HG03064 (cell line): ENCODE data around the gene GLCCI1.

Experiments used
- ATAC-seq: cut with Tn5 transposase; IDR thresholded peaks from one replicate; pipeline ENCODE4 v1.9.1; 2021; ENCODE audit warnings: low read depth; ENCODE audit not compliant: unreplicated experiment

GLCCI1 gene

DNA sequence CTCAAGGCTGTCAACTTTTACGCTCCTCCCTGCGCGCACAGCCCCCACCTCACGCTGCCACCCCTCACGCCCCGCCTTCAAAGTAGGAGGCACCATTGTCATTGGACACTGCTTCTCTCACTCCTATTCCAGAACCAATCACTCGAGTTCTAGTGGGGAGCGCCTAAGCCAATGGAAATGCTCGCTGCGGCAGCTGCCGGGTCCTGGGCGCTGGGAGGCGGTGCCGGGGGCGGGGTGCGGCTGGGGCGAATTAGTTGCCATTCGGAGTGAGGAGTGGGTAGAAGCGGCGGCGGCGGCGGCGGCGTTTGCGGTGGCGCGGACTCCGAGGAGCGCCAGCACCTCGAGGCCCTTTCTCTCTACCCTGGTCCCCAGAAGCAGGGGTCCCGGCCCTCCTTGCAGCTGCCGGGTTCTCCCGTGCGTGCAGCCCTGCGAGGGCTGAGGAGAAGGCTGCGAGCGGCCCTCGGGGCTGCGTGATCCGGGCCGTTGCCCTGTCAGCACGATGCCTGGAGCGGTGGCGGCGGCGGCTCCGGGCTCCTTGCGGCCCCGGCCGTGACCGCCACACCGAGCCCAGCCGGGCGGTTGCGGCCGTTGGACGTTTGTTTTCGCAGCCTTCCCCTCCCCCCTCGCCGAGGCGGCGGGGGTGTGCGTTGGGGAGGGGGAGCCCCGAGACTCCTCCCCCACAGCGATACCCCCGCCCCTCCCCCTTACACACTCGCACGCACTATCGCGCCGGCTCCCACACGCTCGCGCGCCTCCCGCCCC is at the start of gene GLCCI1:
Gene GLCCI1, plus strand, starts transcription at position 253 of the 762 bp plus-strand sequence. CDS start 555 bp downstream, outside the sequence.
- peak; percentile 77 for ATAC-seq

DNA sequence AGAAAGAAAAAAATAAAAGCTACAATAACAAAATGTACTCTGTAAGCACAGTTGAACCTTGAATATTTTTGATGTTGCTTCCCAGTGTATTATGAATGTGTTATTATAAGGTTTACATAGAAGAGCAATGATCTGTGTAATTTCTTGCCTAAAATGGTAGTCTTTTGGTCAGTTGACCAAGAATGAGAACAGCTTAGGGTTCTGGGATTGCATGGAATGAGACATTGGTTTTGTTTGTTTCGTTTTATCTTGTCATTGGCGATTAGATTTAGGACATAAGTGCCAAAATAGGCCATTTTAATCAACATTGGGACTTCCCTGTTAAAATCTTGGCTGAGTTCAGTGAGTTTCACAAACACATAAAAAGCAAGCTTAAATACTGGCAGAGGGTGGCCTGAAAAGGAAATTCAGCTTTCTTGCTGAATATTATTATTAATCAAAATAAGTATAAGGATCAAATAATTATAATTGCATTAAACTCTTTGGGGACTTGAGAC is 49.1 kb upstream of the GLCCI1 start:
- ATAC-seq = no peak

DNA sequence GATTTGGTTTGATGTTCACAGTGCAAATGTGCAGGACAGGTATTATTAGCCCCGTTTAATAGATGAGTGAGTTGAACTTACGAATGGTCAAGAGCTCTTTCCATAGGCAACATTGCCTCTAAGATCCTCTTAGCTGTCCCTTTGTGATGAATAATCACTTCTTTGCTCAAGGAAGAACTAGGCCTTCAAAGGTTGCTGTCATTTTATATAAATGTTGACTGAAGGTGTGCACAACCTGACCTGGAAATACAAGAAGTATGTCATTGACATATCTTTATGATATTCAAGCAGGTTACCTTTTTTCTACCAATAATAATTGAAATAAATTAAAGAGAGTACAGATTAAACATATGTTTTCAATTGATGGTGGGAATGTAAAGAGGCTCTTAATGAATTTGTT is 48.5 kb upstream of the GLCCI1 start:
- no peak for ATAC-seq

DNA sequence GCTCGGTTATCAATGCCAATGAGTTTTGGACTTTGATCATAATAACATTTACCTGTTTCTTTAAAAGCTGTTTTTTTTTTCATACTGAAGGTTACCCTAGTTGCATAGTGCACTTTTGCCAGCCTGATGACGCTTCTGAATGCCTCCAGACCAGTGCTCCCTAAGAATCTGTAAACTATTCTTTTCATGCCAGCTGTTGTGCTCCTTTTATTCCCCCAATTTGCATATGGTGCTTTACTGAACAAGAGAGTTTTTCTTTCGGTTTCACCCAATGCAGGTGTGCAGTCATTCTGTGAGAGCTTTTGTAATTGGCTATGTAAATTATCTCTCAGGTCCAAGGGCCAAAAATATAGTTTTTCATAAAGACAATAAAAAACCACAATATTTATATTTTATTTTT is 48.1 kb upstream of the GLCCI1 start:
- peak; percentile 86 for ATAC-seq

DNA sequence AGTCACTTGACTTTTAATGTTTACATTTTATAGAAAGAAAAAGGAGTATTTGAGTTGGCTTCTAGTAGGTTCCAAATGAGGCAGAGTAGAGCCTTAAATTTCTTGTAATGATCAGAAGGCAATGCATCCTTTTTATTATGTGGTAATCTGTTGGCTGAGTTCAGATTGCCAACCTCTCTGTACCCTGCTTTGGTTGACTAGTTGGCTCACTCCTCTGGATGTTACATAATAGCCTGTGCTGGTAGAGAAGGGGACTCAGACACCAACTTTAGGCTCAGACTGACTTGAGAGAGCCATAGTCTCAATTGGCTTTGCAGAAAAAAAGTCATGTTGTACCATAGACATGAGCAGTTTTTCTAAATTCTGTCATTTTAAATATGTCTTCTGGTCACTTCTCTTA is 46.8 kb upstream of the GLCCI1 start:
- ATAC-seq = no peak

DNA sequence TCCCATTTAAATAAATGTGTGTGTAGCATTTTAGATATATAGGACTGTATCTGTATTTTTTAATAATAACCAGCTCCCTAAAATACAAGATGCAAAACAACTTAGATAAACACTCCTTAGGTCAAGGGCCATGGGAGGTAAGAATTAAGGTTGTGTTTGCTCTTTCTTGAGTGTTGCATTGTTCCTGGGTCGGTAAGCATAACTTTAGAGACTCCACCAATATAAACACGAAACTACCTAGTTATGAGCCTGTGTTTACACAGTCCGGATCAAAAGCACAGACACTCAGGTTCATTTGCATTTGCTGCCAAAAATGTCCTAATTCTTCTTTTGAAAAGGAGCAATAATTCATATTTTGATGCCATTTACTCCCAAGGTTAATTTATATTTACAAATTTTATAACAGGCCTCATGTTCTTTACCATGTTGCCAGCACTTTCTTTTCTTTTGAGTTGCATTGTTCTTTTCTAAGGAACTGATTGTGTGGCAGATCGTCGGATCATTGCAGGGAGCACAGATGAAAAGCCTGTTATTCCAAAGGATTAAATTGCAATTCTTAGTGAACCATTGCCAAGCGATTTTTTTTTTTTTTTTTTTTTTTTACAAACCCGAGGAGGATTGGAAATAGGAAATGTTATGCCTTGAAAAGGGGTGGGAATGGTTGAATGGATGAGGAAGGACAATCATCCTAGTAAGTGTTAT is 45.8 kb upstream of the GLCCI1 start:
- no peak for ATAC-seq

DNA sequence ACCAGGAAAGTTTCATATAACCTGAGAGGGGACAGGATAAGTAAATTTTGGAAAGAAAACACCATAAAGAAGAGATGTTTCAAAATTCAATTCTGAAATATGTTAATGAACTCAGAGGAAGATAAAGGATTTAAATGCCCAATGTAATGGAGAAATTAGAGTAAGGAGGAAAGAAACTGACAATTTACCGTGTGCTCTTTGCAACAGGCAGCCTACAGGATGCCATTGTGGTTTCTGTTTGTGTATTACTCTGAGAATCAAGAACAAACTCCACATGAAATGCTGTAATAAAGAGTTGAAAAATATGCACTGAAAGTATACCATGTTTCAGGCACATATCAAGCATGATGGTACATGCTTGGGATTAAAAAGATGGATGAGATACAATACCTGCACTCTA is 44.8 kb upstream of the GLCCI1 start:
- no peak for ATAC-seq

DNA sequence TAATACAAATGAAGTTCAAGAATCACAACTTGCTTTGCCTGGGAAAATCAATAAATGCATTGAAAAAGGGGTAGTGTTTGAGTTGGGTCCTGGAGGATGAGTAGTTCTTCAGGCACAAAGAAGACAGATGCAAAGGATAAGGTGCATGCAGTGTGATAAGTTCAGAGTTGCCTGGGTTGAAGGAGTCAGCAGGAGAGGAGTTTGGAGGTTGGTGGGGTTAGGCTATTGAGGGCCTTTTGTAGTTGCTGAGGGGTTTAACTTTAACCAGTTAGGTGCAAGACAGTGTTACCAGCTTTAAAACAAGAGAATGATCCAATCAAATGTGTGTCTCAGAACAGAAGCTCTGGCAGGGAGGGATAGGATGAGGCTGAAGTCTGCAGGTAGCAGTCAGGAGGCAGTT is 44.3 kb upstream of the GLCCI1 start:
- no peak for ATAC-seq

DNA sequence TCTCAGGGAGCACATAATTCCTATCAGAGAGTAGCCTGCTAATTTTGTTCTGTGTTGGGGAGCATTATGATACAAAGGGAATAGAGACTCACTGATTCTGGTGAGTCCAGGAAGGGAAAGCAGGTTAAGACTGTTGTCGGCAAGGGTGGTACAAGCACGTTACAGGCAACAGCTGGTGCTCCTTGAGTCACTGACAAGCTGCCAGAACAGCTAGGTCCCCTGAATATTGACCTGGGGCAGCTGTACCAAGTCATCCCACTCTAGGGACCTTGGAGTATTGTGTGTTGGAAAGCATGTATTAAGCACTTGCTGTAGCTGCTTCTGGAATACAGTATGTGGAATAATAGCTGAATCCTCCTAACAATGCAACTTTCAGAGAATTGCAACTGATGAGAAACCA is 37.0 kb upstream of the GLCCI1 start:
- no peak for ATAC-seq

DNA sequence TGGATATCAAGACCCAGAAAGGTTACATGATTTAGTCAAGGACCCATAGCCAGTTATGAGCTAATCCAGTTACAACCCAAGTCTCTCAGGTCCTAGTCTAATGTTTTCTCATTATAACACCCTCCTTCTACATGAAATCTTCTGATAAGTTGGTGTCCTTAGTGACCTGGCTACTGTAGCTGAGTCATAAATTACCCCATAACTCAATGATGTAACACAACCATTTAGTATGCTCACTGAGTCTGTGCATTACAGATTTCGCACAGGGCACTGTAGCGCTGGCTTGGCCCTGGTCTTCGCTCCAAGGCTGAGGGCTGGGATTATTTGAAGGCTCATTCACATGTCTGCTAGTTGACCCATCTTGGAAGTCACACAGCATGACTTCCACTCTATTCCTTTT is 36.0 kb upstream of the GLCCI1 start:
- ATAC-seq = no peak

DNA sequence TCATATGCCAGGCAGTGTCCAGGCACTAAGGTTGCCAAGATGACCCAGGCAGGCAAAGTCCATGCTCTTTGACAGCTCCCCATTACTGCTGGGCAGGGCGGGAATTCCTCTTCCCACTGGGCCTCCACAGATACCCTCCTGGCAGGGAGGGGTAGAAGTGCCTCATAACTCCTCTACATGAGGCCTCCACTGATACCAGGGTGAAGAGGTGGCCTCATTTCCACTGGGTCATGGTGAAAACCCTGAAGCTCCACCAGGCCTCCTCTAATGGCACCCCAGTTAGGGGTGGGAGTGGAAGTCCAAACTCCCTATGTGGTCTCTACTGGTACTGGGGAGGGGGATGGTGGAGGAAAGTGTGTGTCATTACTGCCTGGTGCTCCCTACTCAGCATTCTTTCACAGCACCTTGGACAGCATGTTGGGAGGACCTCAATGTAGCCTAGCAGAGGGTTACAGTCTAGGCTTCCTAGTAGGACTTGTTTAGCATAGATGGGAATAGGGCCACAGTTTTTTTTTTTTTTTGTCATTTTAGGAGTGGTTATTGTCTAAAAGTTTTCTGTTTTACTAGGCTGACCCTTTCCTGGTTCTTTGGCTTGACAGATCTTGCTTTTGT is 34.6 kb upstream of the GLCCI1 start:
- ATAC-seq = no peak

DNA sequence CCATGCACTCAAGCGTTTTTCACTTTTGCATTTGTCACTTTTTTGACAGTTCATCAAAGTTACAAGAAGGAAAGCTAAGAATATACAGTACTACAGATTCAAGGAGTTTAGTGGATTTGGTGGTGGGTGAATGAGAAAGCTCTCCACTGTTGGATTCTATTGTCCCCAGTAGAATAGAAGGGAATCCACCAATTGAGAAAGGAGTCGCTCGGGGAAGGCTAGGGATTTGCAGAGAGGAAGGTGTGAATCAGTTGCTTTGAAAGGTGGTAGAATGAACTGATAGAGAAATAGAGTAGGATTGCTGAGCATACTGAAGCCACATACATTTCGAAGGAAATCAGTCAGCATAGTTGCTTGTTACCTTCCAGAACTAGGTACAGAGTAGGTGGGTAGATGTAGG is 33.7 kb upstream of the GLCCI1 start:
- ATAC-seq = no peak

DNA sequence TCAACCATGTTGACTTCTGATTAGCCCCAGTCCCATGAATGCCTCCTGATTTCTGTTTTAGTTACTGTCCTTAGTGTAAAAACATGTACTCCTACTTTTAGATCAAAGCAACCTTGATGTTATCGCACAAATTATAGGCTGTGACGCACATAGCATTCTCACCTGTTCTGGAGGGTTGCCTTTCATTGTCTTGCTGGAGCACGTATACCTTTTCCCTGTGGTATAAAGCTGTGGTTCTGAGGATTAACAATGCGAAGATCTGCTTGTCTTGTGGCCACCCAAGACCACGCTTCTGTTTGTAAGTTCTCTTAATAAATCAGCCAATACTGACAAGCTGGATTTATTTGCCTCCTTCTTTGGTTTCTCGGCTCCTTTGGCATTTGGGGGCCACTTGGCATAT is 30.1 kb upstream of the GLCCI1 start:
- ATAC-seq = no peak

DNA sequence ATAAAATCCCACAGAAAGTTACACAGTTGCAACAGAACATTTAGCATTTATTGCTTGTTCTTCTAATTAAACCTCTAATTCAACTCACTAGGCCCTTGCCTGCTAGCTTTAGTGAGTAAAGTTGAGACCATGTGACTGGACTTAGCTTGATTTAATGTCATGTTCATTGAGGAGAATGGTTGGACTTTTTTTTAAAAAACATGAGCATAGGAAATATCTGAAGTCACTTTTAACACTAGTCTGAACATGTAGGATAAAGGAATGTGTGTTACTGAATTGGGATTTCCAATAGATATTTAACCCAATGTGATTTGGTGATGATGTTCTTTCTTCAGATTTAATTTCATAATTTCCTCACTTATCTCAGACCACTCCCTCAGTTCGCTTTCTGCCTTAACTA is 24.6 kb upstream of the GLCCI1 start:
- ATAC-seq = no peak

DNA sequence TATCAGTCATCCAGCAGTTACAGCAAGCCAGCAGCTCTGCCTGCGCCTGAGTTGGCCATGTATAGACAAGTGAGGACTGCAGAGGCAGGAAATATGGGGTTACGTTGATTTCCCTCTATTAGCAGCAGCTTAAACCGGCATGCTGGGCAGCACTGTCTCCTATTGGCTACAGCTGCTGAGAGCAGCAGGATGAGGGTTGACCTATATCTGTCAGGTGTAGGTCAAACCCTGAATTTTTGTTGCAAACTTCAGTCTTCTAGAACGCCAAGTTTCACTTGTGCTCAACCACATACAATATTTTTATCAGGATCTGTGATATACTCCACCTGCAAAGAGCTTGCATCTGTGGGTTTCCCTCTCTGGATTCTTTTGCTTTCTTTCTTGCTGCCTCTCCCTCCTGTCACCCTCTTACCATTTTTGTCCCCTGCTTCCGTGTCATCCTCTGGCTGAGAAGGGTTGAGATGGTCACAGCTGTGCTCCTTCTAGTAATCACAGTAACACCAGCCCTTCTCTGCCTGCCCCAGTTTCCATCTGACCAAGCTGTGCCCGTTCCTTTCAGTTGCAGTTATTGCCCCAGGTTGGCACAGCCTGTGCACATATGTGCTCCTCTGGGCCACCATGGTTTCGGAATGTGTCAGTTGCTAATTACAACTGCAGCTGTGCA is 23.8 kb upstream of the GLCCI1 start:
- peak; percentile 86 for ATAC-seq

DNA sequence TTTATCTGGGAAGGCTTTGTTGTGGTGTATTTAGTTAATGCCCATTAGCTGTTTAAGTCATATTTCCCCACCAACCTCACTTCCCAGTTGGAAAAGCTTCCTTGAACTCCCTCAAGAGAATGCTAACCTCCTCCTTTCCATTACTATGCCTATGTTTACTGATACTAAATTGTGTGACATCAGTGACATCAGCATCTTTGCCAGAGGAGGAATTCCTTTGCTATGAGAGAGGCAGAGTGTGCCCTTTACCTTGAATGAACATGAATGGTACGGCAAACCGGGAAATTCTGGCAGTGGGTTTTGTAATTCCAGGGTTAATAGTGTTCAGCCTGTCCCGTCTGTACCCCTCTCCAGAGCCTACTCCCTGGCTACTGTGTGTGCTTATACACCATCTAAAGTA is 22.1 kb upstream of the GLCCI1 start:
- ATAC-seq = no peak

DNA sequence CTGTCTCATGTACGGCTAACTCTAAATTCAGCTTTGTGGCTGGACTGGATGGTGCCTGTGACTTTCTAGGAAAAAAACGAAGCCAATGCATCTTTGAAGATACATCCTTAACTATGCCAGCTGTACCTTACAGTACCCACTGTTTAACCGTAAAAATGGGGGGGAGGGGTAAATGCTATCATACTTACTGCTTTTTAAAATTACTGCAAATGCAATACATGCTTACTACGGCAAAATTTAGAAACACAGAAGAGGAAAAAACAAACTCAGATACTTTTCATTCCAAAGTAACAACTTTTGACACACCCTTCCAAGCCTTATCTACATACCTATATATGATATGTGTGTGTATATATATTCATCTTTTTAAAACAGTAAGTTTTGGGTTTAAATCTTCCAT is 20.4 kb upstream of the GLCCI1 start:
- ATAC-seq = no peak

DNA sequence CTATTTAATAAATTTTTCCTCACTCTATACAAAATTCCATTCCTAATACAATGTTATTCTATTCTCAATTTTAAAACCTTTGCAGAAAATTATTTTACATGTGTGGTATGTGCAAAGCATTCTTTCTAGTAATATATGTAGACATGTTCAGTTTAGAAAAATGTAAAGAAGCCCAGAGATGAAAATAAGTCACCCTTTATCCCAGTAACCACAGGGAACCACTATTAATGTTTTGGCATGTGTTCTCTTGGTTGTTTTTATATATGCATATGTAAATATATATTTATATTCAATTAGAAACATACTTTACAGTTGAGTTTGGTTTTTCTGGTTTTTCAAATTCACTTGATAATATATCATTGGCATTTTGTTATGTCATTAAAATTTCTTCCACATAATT is 14.8 kb upstream of the GLCCI1 start:
- ATAC-seq = no peak

DNA sequence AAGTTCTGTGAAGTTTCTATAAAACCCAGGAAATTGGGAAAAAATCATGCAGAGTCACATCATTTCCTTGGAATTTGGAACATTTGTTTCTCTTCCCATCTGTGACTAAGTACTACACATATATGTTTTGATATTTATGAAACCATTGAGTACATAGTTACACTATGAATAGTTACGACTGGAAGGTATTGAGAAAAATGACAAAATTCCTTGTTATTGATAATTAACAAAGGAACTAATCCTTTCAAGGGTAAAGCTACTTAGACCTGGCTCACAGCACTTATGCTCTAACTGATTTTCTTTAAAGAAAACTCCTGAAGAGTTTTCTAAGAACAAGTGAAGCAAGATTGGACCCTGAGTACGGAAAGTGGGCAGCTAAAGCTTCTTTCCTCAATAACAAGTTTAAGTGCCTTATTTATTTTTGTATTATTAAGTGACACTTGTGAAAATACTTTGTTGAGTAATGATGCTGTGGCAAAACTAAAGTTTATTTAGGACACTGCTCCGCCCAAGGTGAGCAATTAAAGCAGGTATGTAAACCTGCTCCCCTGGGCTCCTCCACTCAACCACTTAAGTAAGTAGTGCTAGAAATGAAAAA is 12.0 kb upstream of the GLCCI1 start:
- no peak for ATAC-seq

DNA sequence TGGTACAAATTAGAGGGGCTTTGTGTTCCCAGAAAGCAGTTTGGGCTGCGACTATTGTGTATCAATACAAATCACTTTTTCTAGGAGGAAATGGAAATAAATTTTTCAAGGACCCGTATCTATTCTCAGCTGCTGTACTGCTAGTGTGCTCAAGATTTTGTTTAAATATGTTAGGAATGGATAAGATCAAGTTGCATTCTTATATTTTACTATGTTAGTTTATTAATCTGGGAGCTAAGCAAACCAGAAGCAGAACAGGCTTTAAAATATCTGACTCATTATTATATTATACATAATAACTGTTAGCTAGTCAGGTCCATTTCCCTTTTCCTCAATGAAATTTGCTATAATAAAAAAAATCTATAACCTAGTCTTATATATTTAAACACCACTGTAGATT is 11.1 kb upstream of the GLCCI1 start:
- ATAC-seq = no peak
